Effector memory CD4-positive, alpha-beta T cell (primary cell): ENCODE measurements around the gene CCNJL.

ENCODE experiments used
- DNase-seq, 3 donors: peaks; one replicate each; pipeline ENCODE4 v3.0.0-alpha.2; 2020
- H3K27ac ChIP-seq: 2 replicates; pipeline ENCODE4 v1.7.0; 2013; ENCODE audit warnings: mild to moderate bottlenecking, low read length, moderate library complexity; ENCODE audit not compliant: insufficient read depth, poor library complexity, severe bottlenecking
- H3K27me3 ChIP-seq: replicated peaks from 2 replicates; pipeline ENCODE4 v1.7.0; 2013; ENCODE audit warnings: mild to moderate bottlenecking, low read length; ENCODE audit not compliant: insufficient read depth, control insufficient read depth, poor library complexity, severe bottlenecking
- H3K36me3 ChIP-seq: 2 replicates; pipeline ENCODE4 v1.7.0; 2013; ENCODE audit warnings: mild to moderate bottlenecking, low read length, moderate library complexity; ENCODE audit not compliant: control insufficient read depth, insufficient read depth
- H3K4me1 ChIP-seq: 2 replicates; pipeline ENCODE4 v1.7.0; 2013; ENCODE audit warnings: low read length, mild to moderate bottlenecking; ENCODE audit not compliant: control insufficient read depth, insufficient read depth, poor library complexity, severe bottlenecking
- H3K4me3 ChIP-seq: 2 replicates; pipeline ENCODE4 v1.7.0; 2013; ENCODE audit warnings: low read length, low read depth, mild to moderate bottlenecking; ENCODE audit not compliant: insufficient read depth, poor library complexity, severe bottlenecking
- H3K9me3 ChIP-seq: 2 replicates; pipeline ENCODE4 v1.7.0; 2013; ENCODE audit warnings: mild to moderate bottlenecking, low read length, moderate library complexity; ENCODE audit not compliant: control insufficient read depth

Gene CCNJL

GRCh38 chr5:160237571-160238093, 74.7 kb downstream of the CCNJL start:
- no peaks in the 10 kb centered on the region for H3K36me3 ChIP-seq
- H3K27ac ChIP-seq: no peak overlapping the region
- DNase-seq: no peak
- no peak overlapping the region for H3K4me3 ChIP-seq
- no peaks in the 10 kb centered on the region for H3K4me1 ChIP-seq
- no peaks in the 10 kb centered on the region for H3K27me3 ChIP-seq
- no peaks in the 10 kb centered on the region for H3K9me3 ChIP-seq

GRCh38 chr5:160235731-160236130, 76.6 kb downstream of the CCNJL start:
- DNase-seq: no peak
- H3K27ac ChIP-seq: no peak overlapping the region
- H3K27me3 ChIP-seq: no peaks in the 10 kb centered on the region

GRCh38 chr5:160233215-160233614, 79.1 kb downstream of the CCNJL start:
- no peak overlapping the region for H3K4me3 ChIP-seq
- no peaks in the 10 kb centered on the region for H3K36me3 ChIP-seq
- no peak for DNase-seq
- no peak overlapping the region for H3K27ac ChIP-seq
- H3K9me3 ChIP-seq: no peaks in the 10 kb centered on the region
- no peaks in the 10 kb centered on the region for H3K4me1 ChIP-seq
- no peaks in the 10 kb centered on the region for H3K27me3 ChIP-seq

More at GRCh38 chr5:160235731-160236130, 76.6 kb downstream of the CCNJL start:
- Histone ChIP-seq H3K4me1 (no peaks in the 10 kb centered on the region), H3K36me3 (no peaks in the 10 kb centered on the region), H3K4me3 (no peak overlapping the region), H3K9me3 (no peaks in the 10 kb centered on the region)

- Histone ChIP-seq H3K27me3 (no peaks in the 10 kb centered on the region), H3K9me3 (no peaks in the 10 kb centered on the region), H3K27ac (no peak overlapping the region), H3K4me1 (no peaks in the 10 kb centered on the region), H3K4me3 (no peak overlapping the region), H3K36me3 (no peaks in the 10 kb centered on the region)
- no peak for DNase-seq
Observed at GRCh38 chr5:160231783-160232342, 80.5 kb downstream of the CCNJL start.

- no peaks in the 10 kb centered on the region for H3K4me1 ChIP-seq
- H3K36me3 ChIP-seq: no peaks in the 10 kb centered on the region
- DNase-seq: no peak
- no peak overlapping the region for H3K4me3 ChIP-seq
- no peaks in the 10 kb centered on the region for H3K9me3 ChIP-seq
- no peak overlapping the region for H3K27ac ChIP-seq
- H3K27me3 ChIP-seq: no peaks in the 10 kb centered on the region
Observed at GRCh38 chr5:160230686-160231527, 81.5 kb downstream of the CCNJL start.

GRCh38 chr5:160229190-160229742, 83.1 kb downstream of the CCNJL start, which contains the start of gene FABP6:
FABP6 (plus strand) TSS chr5:160229506; CDS start chr5:160229558, 52 bp downstream.
- Histone ChIP-seq H3K36me3 (no peaks in the 10 kb centered on the region), H3K9me3 (no peaks in the 10 kb centered on the region), H3K4me3 (no peak within 1 kb of the TSS), H3K27ac (no peak within 1 kb of the TSS), H3K4me1 (no peaks in the 10 kb centered on the region), H3K27me3 (no peaks in the 10 kb centered on the region)
- no peak for DNase-seq

- H3K36me3 ChIP-seq: no peaks in the 10 kb centered on the region
- H3K4me3 ChIP-seq: no peak overlapping the region
- H3K27me3 ChIP-seq: no peaks in the 10 kb centered on the region
- H3K4me1 ChIP-seq: no peaks in the 10 kb centered on the region
- H3K27ac ChIP-seq: no peak overlapping the region
- no peaks in the 10 kb centered on the region for H3K9me3 ChIP-seq
- no peak for DNase-seq
Observed at GRCh38 chr5:160227012-160227411, 85.4 kb downstream of the CCNJL start.

GRCh38 chr5:160221082-160221481, 91.3 kb downstream of the CCNJL start:
- Histone ChIP-seq H3K27me3 (no peaks in the 10 kb centered on the region), H3K27ac (no peak overlapping the region), H3K36me3 (no peaks in the 10 kb centered on the region), H3K9me3 (no peaks in the 10 kb centered on the region), H3K4me1 (no peaks in the 10 kb centered on the region), H3K4me3 (no peak overlapping the region)
- no peak for DNase-seq

GRCh38 chr5:160219356-160219755, 93.0 kb downstream of the CCNJL start:
- Histone ChIP-seq H3K4me3 (no peak overlapping the region), H3K9me3 (no peaks in the 10 kb centered on the region), H3K27ac (no peak overlapping the region), H3K36me3 (no peaks in the 10 kb centered on the region), H3K4me1 (no peaks in the 10 kb centered on the region), H3K27me3 (no peaks in the 10 kb centered on the region)
- DNase-seq: no peak

GRCh38 chr5:160213537-160213936, 98.8 kb downstream of the CCNJL start:
- Histone ChIP-seq H3K4me3 (no peak overlapping the region), H3K27me3 (no peaks in the 10 kb centered on the region), H3K27ac (no peak overlapping the region), H3K36me3 (no peaks in the 10 kb centered on the region), H3K4me1 (no peaks in the 10 kb centered on the region), H3K9me3 (no peaks in the 10 kb centered on the region)
- DNase-seq: no peak
